ENCODE data around the gene FAM149B1. TPM values are rescaled to one million over a fixed set of nuclear protein-coding genes. Genes with fewer than 3 reads are reported as not detected.

The FAM149B1 gene
- total RNA-seq, 1 experiment from 2014 or later: 39.1 TPM

DNA sequence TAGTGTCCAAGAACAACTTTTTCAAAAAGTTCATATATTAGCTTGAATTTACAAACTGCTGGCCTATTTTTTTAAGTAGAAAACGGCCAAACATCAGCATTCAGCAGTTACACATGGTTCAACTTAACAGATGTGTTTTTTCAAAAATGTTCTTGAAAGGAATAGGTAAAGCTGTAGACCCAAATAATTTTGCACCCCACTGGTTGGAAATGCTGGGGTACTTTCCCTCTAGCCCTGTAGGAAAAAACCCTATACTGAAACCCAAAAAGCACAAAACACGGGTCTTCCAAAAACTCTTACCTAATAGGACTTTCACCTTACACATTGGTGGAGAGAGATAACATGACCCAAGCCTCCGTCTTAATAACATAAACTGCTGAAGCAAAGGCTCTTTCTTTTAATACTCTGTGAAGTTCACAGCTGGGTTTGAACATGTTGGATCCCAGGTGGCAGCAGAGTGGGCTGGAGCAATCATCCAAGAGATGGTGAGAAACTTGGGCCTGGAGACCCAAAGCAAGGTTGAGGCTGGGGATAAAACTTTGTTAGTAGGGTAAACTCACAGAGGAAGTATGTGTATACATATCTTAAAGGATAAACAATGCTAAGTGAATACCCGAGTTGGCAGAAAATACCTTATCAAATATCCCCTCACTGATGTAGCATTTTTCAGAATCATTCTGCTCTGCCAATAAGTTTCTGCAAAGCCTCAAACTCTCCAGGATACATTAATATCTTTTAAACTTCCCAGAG lies 79.8 kb downstream of the FAM149B1 start:
- Histone ChIP-seq H3K4me3 (ENCODE audit: low read length) (peak overlapping the region; percentile 69), H3K4me1 (ENCODE audit: insufficient read depth, low read length) (peaks cover 50% of the 10 kb centered on the region), H2AFZ (ENCODE audit: low read length) (peak overlapping the region; percentile 22), H3K9me2 (replicated peaks; ENCODE audit: low read length) (no peaks in the 10 kb centered on the region), H3K79me2 (ENCODE audit: low read length) (peaks cover 92% of the 10 kb centered on the region), H3K9me3 (ENCODE audit: low read length) (no peaks in the 10 kb centered on the region), H3F3A (ENCODE audit: low read length, unreplicated experiment) (peaks cover 12% of the 10 kb centered on the region), H4K20me1 (ENCODE audit: low read length) (peaks cover 34% of the 10 kb centered on the region), H3K36me3 (ENCODE audit: low read depth, low read length) (peaks cover 56% of the 10 kb centered on the region), H3K9ac (ENCODE audit: low read length) (peak overlapping the region; percentile 85), H3K4me2 (ENCODE audit: low read length) (peak overlapping the region; percentile 79), H3K27ac (ENCODE audit: low read length) (peak overlapping the region; percentile 80), H3K27me3 (ENCODE audit: low read length) (no peaks in the 10 kb centered on the region)
- BruUV-seq (replicated peaks): TSS peak; percentile 92
- TF ChIP-seq, protein P1, sequence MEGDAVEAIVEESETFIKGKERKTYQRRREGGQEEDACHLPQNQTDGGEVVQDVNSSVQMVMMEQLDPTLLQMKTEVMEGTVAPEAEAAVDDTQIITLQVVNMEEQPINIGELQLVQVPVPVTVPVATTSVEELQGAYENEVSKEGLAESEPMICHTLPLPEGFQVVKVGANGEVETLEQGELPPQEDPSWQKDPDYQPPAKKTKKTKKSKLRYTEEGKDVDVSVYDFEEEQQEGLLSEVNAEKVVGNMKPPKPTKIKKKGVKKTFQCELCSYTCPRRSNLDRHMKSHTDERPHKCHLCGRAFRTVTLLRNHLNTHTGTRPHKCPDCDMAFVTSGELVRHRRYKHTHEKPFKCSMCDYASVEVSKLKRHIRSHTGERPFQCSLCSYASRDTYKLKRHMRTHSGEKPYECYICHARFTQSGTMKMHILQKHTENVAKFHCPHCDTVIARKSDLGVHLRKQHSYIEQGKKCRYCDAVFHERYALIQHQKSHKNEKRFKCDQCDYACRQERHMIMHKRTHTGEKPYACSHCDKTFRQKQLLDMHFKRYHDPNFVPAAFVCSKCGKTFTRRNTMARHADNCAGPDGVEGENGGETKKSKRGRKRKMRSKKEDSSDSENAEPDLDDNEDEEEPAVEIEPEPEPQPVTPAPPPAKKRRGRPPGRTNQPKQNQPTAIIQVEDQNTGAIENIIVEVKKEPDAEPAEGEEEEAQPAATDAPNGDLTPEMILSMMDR (conservative IDR thresholded peaks at IDR 0.05; ENCODE audit: low read depth, low read length): 0 out of 2 replicates have a peak, but pooled peaks have one; percentile 19
- no peak for TF ChIP-seq EZH2phosphoT487 (IDR thresholded peaks at IDR 0.05; ENCODE audit: borderline replicate concordance, low read length)
- POLR2A ChIA-PET (ENCODE audit: unreplicated experiment): interaction anchor here (0.5 to 1.5 kb wide), 15 partner anchors 11 to 418 kb away, joined by 3 to 17 read pairs (median 4); partner anchors contain the start of genes CFAP70 and FAM149B1
- ATAC-seq: 0 out of 2 replicates have a peak, but pooled peaks have one; percentile 0
- peak; percentile 50 for DNase-seq
- intact Hi-C loops (cut with micrococcal nuclease): loop anchor here (1.0 to 5.0 kb wide), 3 partner anchors 111 to 250 kb away; partner anchors contain the start of genes CFAP70 and PPP3CB
- CTCF ChIA-PET: interaction anchor here (0.6 to 1.5 kb wide), 3 partner anchors 16 to 248 kb away, joined by 6 to 13 read pairs (median 10); partner anchors contain the start of gene P4HA1

DNA sequence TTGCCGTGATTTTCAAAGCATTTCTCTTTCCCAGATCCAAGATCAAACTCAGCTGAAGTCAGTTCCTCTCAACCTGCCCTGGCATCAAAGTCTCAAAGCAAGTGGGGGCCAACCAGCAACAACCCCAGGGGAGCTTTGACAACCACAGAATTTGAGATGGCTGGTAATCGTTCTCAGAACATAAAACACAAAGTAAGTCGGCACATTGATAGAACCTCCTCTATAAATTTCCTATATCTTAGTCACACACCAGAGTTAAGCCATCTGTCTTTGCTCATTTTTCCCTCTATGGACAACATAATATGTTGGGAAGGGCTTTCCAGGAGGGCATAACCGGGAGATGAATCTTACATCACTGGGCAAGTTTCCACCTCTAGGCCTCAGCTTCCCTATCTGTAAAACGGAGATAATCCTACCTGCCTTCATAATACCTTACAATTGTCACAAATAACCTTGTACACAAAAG lies 80.4 kb downstream of the FAM149B1 start:
- Histone ChIP-seq H3K79me2 (ENCODE audit: low read length) (peaks cover 92% of the 10 kb centered on the region), H3K4me2 (ENCODE audit: low read length) (peak overlapping the region; percentile 79), H3F3A (ENCODE audit: low read length, unreplicated experiment) (peaks cover 12% of the 10 kb centered on the region), H3K9me2 (replicated peaks; ENCODE audit: low read length) (no peaks in the 10 kb centered on the region), H4K20me1 (ENCODE audit: low read length) (peaks cover 33% of the 10 kb centered on the region), H2AFZ (ENCODE audit: low read length) (no peak overlapping the region), H3K4me3 (ENCODE audit: low read length) (peak overlapping the region; percentile 69), H3K9me3 (ENCODE audit: low read length) (no peaks in the 10 kb centered on the region), H3K4me1 (ENCODE audit: insufficient read depth, low read length) (peaks cover 51% of the 10 kb centered on the region), H3K27me3 (ENCODE audit: low read length) (no peaks in the 10 kb centered on the region), H3K36me3 (ENCODE audit: low read depth, low read length) (peaks cover 50% of the 10 kb centered on the region), H3K27ac (ENCODE audit: low read length) (peak overlapping the region; percentile 80), H3K9ac (ENCODE audit: low read length) (peak overlapping the region; percentile 85)
- CTCF ChIA-PET: no interaction called here
- TF ChIP-seq, protein P1 (conservative IDR thresholded peaks at IDR 0.05; ENCODE audit: low read depth, low read length): no peak
- TF ChIP-seq EZH2phosphoT487 (IDR thresholded peaks at IDR 0.05; ENCODE audit: borderline replicate concordance, low read length): no peak
- no peak for TF ChIP-seq EZH2 (IDR thresholded peaks at IDR 0.05; ENCODE audit: low read length, unreplicated experiment)
- POLR2A ChIA-PET (ENCODE audit: unreplicated experiment): no interaction called here
- BruUV-seq (replicated peaks): no TSS peak
- no peak for ATAC-seq
- peak; percentile 35 for DNase-seq
- intact Hi-C loops (cut with micrococcal nuclease): loop anchor here (5.0 kb wide), 1 partner anchor 249 kb away; the partner anchor contains the start of gene PPP3CB

Data from PC-3 (cell line).